Stimulated activated CD4-positive, alpha-beta T cell treated with anti-CD3 and anti-CD28 coated beads, Interleukin-12 subunit alpha, Interleukin-12 subunit beta, amount 100 ng/mL, for 4 hours (primary cell): ENCODE measurements around the gene EPHB2.
"Not testable (repeated sequence)": the region's sequence is repeated elsewhere in the genome, so short reads cannot be mapped to it uniquely, and the experiment has no call there.

Source experiments
- DNase-seq: peaks from one replicate; pipeline ENCODE4 v3.0.0-alpha.2; 2020

Gene EPHB2

DNA sequence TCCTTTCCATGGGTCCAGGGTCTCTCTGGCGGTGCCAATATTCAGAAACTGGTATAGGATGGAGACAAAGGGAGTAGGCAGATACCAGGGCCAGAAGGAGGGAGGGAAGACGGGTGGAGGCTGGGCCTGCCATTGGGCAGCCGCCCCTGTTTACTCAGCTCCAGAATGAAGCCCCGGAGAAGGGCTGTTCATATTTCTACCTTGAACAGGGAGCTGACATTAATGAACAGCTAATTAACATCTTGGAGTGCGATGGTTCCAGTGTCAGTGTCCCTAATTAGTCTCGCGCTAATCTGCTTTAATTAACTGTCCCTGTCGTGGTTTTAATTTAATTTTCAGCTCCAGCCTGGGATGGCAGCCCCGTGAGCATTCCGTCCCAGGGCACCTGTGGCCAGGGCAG lies 113.8 kb downstream of the EPHB2 start:
- DNase-seq = no peak

DNA sequence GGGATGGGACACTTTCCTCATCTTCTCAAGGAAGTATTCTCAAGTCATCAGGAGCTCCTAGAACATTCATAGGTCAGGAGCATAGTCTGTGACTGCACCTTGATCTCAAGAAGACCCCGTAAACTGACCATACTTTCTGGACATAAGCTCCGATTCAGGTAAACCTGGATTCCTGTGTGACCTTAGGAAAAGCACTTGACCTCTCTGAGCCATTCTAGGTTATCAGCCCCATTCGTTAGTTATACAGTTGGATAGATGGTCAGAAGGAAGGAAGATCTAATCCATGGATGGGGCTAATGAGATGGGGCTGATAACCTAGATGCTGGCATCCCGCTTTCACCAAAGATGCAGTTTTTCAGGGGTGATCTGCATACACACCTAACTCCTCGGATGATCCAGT lies 114.3 kb downstream of the EPHB2 start:
- DNase-seq = no peak

GRCh38 chr1:22825486-22826189 lies 115.0 kb downstream of the EPHB2 start:
- DNase-seq = no peak

DNA sequence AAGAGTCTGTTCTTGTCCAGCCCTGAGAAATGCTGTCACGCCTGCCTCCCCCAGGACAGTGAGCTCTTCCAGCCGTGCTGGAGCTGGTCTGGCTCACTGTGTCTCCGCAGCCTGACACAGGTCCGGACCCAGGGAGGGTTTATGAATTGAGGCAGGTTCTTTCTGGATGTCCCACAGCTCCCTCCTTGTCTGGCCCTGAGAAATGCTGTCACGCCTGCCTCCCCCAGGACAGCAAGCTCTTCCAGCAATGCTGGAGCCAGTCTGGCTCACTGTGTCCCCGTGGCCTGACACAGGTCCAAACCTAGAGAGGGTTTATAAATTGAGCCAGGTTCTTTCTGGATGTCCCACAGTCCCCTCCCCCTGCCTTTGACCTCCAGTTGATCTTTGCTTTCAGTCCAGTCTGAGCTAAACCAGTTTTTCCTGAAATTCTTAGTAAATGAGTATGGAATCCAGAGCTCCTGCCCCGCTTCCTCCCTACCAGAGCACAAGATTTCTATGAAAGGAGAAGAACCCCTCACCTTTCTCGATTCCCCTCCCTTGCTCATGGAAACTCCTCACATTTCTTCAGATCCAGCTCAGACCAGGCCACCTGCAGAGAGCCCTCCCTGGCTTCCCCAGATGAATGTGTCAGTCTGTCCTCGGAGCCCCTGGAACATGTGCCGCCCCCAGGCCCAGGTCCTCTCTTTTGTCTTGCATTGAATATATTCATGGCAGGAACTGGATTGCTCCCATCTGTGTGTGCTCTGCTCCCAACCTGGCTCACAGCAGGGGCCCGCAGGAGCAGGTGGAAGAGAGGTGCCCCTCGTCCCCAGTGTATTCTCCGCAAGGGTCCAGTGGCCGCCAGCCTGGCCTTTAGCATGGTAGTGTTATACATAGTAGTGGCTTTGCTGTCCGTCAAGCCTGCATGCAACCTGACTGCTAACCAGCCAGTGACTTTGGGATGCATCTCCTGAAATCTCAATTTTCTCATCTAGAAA lies 116.3 kb downstream of the EPHB2 start:
- DNase-seq = no peak

- no peak for DNase-seq
Observed at GRCh38 chr1:22827666-22828483, 117.2 kb downstream of the EPHB2 start.

DNA sequence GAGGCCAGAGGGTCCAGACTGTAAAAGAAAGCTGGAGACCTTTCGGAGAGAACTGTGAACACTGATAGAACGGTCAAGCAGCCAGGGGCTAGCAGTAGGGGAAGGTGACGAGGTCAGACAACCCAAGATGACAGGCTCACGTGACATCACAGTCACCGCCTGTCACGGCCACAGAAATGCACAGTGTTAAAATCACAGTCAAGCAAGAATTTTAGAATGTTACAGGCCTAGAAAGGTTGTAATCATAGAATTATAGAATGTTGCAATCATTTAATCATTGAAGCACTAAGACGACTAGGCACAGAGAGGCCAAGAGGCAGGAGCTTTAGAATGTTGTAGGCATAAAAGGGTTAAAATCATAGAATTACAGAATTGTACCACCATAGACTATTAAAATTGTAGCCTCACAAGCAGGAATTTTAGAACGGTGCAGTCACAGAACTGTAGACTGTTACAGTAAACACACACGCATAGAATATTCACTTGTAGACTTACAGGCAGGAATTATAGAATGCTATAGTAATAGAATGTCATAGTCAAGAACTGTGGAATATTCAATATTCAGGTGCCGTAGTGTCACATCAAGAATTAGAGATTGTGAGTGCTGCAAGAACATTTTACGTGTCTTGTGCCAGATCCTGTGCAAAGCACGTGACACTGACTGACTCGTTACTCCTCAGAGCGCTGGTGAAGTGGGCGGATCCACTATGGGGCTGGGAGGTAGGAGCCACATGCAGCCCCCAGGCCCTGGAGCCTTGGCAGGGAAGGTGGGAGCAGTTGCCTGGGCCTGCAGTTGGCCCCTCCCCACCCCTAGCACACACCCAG lies 118.1 kb downstream of the EPHB2 start:
- no peak for DNase-seq

- DNase-seq = no peak
Observed at GRCh38 chr1:22829309-22829989, 118.8 kb downstream of the EPHB2 start.

GRCh38 chr1:22830041-22830566 lies 119.5 kb downstream of the EPHB2 start:
- no peak for DNase-seq

DNA sequence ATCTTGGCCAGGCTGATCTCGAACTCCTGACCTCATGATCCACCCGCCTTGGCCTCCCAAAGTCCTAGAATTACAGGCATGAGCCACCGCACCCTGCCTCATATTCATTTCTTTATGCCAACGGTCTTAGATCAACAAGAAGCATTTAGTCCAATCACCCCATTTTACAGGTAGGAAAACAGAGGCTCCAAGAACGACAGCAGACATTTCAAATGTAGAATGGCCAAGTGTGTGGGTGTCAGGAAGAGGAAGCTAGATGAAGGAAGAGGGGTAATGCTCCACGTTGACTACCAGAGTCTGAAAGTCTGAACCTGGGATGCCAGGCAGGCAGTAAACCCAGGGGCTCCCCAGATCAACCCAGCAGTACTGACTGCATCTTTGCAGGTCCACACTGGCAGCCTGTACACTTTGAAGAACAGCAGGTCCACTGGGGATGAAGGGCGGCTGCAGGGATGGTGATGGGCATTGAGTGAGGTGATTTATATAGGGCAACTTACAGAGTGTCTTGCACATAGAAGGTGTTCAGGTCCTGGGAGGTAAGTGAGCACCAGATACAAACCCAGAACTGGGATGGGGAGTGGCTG lies 120.2 kb downstream of the EPHB2 start:
- no peak for DNase-seq

DNA sequence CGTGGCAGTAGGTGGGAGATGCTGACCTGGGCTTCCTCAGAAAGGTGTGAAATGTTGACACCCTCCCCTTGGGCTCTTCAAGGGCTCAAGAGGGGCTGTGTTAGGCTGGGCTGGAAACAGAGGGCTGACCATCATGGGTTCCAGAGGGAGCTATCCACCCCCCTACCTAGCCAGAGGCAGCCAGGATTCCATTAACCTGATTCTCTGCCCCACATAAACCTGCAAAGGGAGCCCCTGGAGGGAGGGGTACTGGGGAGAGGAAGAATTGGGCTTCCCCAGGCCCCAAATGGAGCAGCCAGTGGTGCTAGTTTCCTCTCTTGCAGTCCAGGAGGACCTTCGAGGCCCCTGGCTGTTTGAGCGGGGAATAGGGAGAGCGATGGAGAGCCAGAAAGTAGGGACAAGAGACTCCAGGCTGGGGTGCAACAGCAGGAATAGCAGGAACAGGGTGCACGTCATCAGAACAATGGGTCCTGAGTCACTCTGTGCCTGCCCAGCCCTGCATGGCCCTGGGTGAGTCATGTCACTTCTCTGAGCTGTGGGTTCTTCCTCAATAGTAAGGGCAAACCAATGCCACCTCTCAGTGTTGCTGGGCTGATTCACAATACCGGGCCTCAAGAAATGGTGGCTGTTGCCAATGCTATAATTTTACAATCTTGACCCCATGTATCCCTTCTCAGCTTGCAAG lies 121.2 kb downstream of the EPHB2 start:
- no peak for DNase-seq

- DNase-seq = no peak
Observed at GRCh38 chr1:22832414-22832786, 121.8 kb downstream of the EPHB2 start.

DNA sequence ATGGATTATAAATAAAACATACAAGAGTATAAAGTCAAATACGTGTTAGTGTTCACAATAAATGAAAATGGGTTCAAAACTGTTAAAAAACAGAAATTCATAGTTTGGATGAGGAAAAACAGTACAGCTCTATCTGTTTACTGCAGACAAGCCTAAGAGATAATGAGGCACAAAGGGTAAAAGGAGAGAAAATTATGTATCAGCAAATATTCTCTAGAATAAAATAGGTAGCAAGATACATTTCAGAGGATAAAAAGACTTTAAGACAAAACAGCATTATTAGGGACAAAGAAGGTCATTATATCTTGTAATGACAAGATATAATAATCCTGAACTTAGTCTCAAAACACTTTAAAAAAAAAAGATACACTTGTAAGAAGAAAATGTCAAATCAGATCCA lies 123.1 kb downstream of the EPHB2 start:
- DNase-seq = no peak

GRCh38 chr1:22834420-22834819 lies 123.8 kb downstream of the EPHB2 start:
- not testable (repeated sequence) for DNase-seq

DNA sequence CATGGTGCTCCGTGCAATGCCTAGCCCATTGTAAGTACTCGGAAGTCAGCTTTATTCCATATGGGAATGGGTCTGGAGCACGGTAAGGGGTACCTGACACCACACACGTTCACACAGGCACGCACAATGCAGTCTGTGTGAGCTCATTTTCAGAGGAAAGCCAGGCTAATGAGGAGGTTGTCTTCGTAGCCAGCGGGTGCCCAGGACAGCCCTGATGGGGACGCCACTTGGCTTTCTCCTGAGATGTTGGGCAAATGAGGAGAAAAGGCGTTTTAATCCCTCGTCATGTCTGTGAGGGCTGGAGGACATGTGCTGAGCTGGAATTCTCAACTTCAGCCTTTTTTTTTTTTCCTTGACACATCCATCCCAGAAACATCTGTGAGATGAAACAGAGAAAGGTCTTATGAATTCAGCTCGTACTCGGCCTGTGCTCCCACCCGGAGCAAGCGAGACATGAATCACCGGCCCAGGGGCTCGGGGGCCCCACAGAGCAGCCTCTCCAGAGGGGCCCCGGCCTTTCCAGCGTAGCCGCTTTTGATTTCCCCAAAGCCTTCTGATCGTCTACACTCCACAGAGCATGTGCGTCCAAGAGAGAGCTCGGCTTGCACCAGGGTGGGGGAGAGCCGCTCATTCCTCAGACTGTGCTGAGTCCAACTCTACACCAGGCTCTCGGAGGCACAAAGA lies 125.1 kb downstream of the EPHB2 start:
- DNase-seq = no peak

DNA sequence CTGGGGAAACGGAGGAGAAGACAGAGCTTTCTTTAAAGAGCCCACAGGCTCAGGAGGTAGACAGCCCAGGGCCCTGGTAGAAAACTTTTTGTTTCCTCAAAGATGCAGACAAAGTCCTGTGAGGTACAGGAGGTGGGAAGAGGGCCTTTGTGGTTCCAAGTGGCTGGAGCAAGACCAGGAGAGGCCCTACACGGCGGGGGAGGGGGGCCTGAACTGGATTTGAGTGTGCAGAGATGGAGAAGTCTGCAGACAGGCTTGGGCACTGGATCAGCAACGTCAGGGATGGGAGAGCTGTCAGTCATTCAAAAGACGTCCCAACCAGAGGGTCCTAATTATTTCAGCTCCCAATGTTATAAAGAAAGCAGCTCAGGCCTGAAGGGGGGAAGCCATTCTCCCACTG lies 126.2 kb downstream of the EPHB2 start:
- DNase-seq = no peak

DNA sequence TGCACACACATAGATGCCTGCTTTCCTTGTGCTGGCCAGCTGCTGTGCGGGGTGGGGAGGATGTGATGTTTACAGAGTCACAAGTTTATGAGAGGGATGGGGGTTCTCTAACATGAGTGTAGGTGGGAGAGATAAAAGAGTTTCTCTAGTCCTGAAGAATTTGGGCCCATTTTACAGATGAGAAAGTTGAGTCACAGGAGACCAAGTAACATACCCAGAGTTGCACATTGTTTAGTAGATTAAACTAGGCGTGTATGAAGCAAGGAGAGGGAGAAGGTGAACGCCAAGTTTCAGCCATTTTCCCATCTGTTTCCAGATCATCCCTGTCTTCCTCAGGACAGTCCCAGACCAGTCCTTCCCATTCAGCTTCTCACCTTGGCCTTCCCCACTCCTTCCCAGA lies 126.7 kb downstream of the EPHB2 start:
- no peak for DNase-seq

GRCh38 chr1:22838965-22839364 lies 128.3 kb downstream of the EPHB2 start:
- DNase-seq = no peak

DNA sequence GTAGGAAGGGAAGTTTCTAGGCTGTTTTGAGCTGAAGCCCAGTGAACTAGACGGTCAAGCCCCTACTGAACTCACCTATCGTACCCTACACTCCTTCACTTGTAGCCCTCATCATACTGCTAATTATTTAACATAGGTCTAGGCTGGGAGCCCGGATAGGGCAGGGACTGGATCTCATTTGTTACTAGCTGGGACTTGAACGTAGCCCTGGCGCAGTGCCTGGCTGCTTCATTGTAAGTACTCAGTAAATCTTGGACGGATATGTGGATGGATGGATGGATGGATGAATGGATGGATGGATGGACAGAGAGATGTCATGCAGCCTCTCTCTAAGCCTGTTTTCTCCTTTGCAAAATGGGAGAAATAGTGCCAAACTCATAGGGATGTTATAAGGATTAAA lies 129.2 kb downstream of the EPHB2 start:
- DNase-seq = no peak

GRCh38 chr1:22841142-22841541 lies 130.5 kb downstream of the EPHB2 start:
- DNase-seq = no peak

- DNase-seq = no peak
Observed at GRCh38 chr1:22841860-22842281, 131.2 kb downstream of the EPHB2 start.
